GM18508 (cell line): Measurements from ENCODE around the gene NPAS2.

Source experiments
- ATAC-seq: cut with Tn5 transposase; IDR thresholded peaks from one replicate; pipeline ENCODE4 v1.9.1; 2021; ENCODE audit warnings: moderate number of reproducible peaks; ENCODE audit not compliant: insufficient read depth, unreplicated experiment

NPAS2 gene

GRCh38 chr2:100818606-100819369 lies 1.2 kb upstream of the NPAS2 start:
- ATAC-seq = no peak

GRCh38 chr2:100820273-100820522 lies 259 bp downstream of the NPAS2 start:
- no peak for ATAC-seq

- ATAC-seq = no peak
Observed at GRCh38 chr2:100820523-100821254, 750 bp downstream of the NPAS2 start.

GRCh38 chr2:100821255-100821910 lies 1.4 kb downstream of the NPAS2 start:
- ATAC-seq = no peak

GRCh38 chr2:100821911-100822265 lies 1.9 kb downstream of the NPAS2 start:
- no peak for ATAC-seq

- ATAC-seq = no peak
Observed at GRCh38 chr2:100822587-100823248, 2.8 kb downstream of the NPAS2 start.

- ATAC-seq = no peak
Observed at GRCh38 chr2:100823665-100824438, 3.9 kb downstream of the NPAS2 start.

- ATAC-seq = no peak
Observed at GRCh38 chr2:100824842-100825241, 4.9 kb downstream of the NPAS2 start.

- ATAC-seq = no peak
Observed at GRCh38 chr2:100826494-100826893, 6.6 kb downstream of the NPAS2 start.

- ATAC-seq = no peak
Observed at GRCh38 chr2:100831158-100831750, 11.3 kb downstream of the NPAS2 start.

- no peak for ATAC-seq
Observed at GRCh38 chr2:100831831-100832230, 11.9 kb downstream of the NPAS2 start.

- ATAC-seq = no peak
Observed at GRCh38 chr2:100832885-100833284, 12.9 kb downstream of the NPAS2 start.

- no peak for ATAC-seq
Observed at GRCh38 chr2:100833331-100833730, 13.4 kb downstream of the NPAS2 start.

GRCh38 chr2:100834221-100834620 lies 14.3 kb downstream of the NPAS2 start:
- ATAC-seq = no peak

- no peak for ATAC-seq
Observed at GRCh38 chr2:100835006-100835659, 15.2 kb downstream of the NPAS2 start.

GRCh38 chr2:100840519-100840918 lies 20.6 kb downstream of the NPAS2 start:
- ATAC-seq = no peak

- no peak for ATAC-seq
Observed at GRCh38 chr2:100842241-100842922, 22.4 kb downstream of the NPAS2 start.

GRCh38 chr2:100844514-100844913 lies 24.6 kb downstream of the NPAS2 start:
- no peak for ATAC-seq
